ENCODE data around the gene HMGN3.
"Not testable (repeated sequence)": the region's sequence is repeated elsewhere in the genome, so short reads cannot be mapped to it uniquely, and the experiment has no call there.

Gene HMGN3

DNA sequence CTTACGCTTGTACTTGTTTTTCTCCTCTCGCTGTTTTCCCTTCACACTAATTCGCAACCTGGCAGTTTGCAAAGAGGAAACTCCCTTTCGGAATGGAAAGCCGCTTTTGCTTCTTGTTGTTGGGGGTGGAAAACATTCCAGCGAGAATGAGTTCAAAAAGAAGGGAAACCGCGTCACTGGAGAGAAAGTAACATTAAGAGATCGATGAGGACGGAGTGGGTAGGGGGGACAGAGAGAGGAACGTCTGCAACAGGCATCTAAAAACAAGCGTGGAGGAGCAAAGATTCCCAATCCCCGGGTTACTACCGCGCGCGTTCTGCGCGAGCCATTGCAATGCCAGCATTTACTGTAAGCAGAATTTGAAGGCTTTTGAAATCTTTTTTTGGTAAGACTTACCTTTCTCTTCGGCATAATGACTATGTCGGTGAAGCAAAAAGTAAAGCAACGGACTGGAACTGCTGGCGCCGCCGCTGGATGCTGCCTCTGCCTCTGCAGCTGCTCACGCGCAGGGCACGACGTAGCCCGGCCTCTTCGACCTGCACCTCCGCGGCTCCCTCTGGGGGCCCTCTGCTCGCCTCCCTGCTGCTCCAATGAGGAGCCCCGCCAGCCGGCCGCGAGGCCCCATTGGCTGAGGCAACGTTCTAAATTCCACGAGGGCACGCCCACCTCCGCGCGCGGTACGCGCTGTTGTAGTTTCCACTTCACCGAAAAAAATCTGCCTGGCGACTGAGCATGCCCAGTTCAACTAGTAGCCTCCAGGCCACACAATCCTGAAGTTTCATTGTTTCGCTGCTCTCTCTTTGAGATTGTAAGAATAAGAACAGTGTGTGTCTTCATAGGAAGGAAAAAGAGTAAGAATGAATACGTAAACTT is at the start of gene HMGN3:
Gene HMGN3, minus strand, starts transcription at position 533 of the 873 bp plus-strand sequence.
- no peaks in the 10 kb centered on the region for H3K9me3 Mint-ChIP-seq (ENCODE audit: low read depth)
- peak within 1 kb of the TSS; percentile 91 for H3K27ac Mint-ChIP-seq
- H3K4me1 Mint-ChIP-seq (ENCODE audit: low read depth) = peaks cover 31% of the 10 kb centered on the region
- H3K36me3 Mint-ChIP-seq = peaks cover 2% of the 10 kb centered on the region
- H3K4me3 Mint-ChIP-seq = peak within 1 kb of the TSS; percentile 98
- H3K27me3 Mint-ChIP-seq = peaks cover 2% of the 10 kb centered on the region

DNA sequence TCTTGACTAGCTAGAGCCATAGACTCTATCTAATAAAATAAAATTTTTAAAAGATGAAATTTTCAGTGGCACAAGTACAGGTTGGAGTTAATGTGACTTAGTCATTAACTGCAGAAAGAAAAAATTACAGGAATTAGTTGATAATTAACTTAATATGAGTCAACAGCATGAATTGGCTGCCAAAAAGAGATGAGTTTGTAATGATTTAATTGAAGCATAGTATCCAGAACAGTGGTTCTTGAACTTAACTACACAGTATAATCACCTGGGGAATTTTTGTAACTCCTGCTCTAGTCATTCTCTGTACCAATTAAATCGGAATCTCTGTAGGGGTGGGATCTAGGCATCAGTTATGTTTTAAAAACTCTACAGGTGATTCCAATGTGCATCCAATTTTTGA is 46.3 kb upstream of the HMGN3 start:
- Mint-ChIP-seq H3K9me3 (ENCODE audit: low read depth) (peaks cover 16% of the 10 kb centered on the region), H3K27me3 (peaks cover 10% of the 10 kb centered on the region), H3K36me3 (no peaks in the 10 kb centered on the region), H3K27ac (no peak overlapping the region), H3K4me1 (ENCODE audit: low read depth) (no peaks in the 10 kb centered on the region), H3K4me3 (no peak overlapping the region)

DNA sequence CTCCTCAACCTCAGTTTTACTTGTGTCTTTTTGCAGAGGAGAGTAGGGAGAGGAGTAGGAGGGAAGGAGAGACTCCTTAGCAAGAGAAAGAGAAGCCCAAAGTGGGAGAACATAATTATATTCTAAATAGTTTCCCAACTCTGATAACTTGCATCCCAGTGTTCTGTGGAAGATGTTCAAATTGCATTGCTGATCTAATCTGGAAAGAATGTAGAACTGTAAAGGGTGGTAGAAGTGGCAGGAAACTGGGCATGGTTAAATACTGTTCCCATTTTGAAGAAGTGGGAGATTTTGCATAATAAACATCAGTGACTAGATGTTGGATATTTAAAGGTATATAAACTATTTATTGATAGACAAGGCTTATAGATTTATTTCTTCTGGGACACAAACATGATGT is 42.6 kb upstream of the HMGN3 start:
- Mint-ChIP-seq H3K27me3 (peaks cover 6% of the 10 kb centered on the region), H3K27ac (no peak overlapping the region), H3K4me3 (no peak overlapping the region), H3K4me1 (ENCODE audit: low read depth) (no peaks in the 10 kb centered on the region), H3K9me3 (ENCODE audit: low read depth) (peaks cover 16% of the 10 kb centered on the region), H3K36me3 (no peaks in the 10 kb centered on the region)

DNA sequence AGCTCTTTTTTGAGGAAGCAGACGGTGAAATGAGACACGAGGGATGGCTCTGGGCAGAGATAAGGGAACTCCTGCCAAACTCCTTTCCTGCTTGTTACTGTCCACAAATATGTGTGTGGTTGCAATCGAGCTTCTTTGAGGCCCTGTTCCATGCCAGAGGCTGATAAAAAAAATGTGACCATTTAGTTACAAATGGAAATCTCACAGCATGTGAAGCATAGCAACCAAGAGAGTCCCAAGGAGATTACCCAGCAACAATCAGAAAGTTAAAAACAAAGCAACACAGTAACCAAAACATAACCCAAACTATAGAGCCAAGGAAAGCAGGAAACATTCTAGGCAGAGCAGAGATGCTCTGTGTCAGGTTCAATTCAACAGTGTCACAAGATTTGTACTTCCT is 35.4 kb upstream of the HMGN3 start:
- Mint-ChIP-seq H3K9me3 (ENCODE audit: low read depth) (peaks cover 8% of the 10 kb centered on the region), H3K4me3 (no peak overlapping the region), H3K27ac (no peak overlapping the region), H3K27me3 (peaks cover 9% of the 10 kb centered on the region), H3K36me3 (no peaks in the 10 kb centered on the region), H3K4me1 (ENCODE audit: low read depth) (no peaks in the 10 kb centered on the region)

DNA sequence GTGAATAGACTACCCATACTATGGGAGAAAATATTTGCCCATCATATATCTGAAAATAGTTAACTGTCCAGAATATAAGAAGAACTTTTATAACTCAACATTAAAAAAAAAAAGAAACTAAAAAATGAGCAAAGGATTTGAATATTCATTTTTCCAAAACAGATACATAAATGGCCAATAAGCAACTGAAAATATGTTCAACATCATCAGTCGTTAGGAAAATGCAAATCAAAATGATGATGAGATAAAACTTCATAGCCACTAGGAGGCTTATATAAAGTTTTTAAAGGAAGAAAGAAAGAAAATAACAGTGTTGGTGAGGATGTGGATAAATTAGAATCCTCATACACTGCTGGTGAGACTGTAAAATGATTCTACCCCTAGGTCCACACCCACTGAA is 32.6 kb upstream of the HMGN3 start:
- no peak overlapping the region for H3K4me3 Mint-ChIP-seq

DNA sequence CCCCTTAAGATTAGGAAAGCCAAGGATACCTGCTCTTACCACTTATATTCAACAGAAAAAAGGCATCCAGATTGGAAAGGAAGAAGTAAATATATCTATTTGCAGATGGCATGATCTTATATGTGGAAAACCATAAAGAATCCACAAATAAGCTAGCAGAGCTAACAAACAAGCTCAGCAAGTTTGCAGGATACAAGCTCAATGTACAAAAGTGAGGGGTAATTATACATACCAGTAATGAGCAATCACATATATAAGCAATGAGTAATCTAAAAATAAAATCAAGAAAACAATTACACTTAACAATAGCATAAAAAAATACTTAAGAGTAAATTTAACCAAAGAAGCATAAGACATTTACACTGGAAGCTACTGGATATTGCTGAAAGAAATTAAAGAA is 31.6 kb upstream of the HMGN3 start:
- Mint-ChIP-seq H3K27me3 (peaks cover 19% of the 10 kb centered on the region), H3K27ac (no peak overlapping the region), H3K4me3 (no peak overlapping the region), H3K9me3 (ENCODE audit: low read depth) (peaks cover 8% of the 10 kb centered on the region), H3K36me3 (no peaks in the 10 kb centered on the region), H3K4me1 (ENCODE audit: low read depth) (no peaks in the 10 kb centered on the region)

More for the DNA sequence above, 32.6 kb upstream of the HMGN3 start:
- Mint-ChIP-seq H3K27me3 (peaks cover 18% of the 10 kb centered on the region), H3K9me3 (ENCODE audit: low read depth) (peaks cover 8% of the 10 kb centered on the region), H3K27ac (no peak overlapping the region), H3K36me3 (no peaks in the 10 kb centered on the region), H3K4me1 (ENCODE audit: low read depth) (no peaks in the 10 kb centered on the region)

DNA sequence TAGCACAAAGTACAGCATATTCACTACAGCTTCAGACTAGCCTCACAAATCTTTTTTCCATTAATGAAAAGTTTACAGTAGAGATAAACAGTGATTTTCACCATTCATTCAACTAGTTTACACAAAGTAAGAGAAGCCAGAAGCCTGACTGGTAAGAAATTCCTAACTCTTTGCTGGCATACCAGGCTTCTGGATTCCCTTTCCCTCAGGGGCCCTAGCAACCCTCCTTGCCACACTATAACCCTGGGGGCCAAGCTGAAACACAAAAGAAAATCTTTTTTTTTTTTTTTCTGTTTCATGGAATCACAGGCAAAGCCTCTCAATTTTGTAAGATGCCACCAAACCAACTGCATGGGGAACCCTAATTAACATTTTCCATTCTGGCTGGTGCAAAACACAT is 28.9 kb upstream of the HMGN3 start:
- H3K27me3 Mint-ChIP-seq = peaks cover 14% of the 10 kb centered on the region
- no peak overlapping the region for H3K4me3 Mint-ChIP-seq
- no peaks in the 10 kb centered on the region for H3K4me1 Mint-ChIP-seq (ENCODE audit: low read depth)
- peaks cover 8% of the 10 kb centered on the region for H3K9me3 Mint-ChIP-seq (ENCODE audit: low read depth)
- H3K27ac Mint-ChIP-seq = no peak overlapping the region
- peaks cover 4% of the 10 kb centered on the region for H3K36me3 Mint-ChIP-seq

DNA sequence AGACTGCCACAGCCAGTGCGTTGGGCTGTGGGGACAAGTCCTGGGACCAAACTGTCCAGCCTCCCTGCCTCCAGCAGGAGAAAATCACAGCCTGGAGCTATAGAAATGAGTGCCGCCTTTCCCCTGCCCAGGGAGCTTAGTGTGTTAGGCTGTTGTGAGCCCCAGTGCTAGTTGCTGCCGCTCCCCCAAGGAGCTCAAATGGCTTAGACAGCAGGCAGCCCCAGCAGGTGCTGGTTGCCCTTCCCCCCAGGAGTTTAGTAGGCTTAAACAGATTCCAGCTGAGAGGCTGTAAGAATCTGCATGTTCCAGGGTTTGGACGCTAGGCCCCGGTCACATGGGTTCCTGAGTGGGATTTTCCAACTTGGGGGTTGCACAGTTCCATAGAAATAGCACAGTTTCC is 27.2 kb upstream of the HMGN3 start:
- Mint-ChIP-seq H3K27ac (no peak overlapping the region), H3K36me3 (peaks cover 7% of the 10 kb centered on the region), H3K9me3 (ENCODE audit: low read depth) (no peaks in the 10 kb centered on the region), H3K27me3 (peaks cover 14% of the 10 kb centered on the region), H3K4me3 (no peak overlapping the region), H3K4me1 (ENCODE audit: low read depth) (no peaks in the 10 kb centered on the region)

DNA sequence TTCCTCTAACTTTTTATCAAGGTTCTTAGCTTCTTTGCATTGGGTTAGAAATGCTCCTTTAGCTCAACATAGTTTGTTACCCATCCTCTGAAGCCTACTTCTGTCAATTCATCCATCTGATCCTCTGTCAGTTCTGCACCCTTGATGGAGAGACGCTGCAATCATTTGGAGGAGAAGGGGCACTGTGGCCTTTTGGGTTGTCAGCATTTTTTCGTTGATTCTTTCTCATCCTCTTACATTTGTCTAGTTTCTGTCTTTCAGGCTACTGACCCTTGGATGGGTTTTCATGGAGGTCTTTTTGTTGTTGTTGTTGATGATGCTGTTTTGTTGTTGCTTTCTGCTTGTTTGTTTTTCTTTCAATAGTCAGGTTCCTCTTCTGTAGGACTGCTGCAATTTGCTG is 26.3 kb upstream of the HMGN3 start:
- no peaks in the 10 kb centered on the region for H3K9me3 Mint-ChIP-seq (ENCODE audit: low read depth)
- H3K4me3 Mint-ChIP-seq = no peak overlapping the region
- peaks cover 10% of the 10 kb centered on the region for H3K36me3 Mint-ChIP-seq
- H3K4me1 Mint-ChIP-seq (ENCODE audit: low read depth) = no peaks in the 10 kb centered on the region
- no peak overlapping the region for H3K27ac Mint-ChIP-seq
- peaks cover 14% of the 10 kb centered on the region for H3K27me3 Mint-ChIP-seq

DNA sequence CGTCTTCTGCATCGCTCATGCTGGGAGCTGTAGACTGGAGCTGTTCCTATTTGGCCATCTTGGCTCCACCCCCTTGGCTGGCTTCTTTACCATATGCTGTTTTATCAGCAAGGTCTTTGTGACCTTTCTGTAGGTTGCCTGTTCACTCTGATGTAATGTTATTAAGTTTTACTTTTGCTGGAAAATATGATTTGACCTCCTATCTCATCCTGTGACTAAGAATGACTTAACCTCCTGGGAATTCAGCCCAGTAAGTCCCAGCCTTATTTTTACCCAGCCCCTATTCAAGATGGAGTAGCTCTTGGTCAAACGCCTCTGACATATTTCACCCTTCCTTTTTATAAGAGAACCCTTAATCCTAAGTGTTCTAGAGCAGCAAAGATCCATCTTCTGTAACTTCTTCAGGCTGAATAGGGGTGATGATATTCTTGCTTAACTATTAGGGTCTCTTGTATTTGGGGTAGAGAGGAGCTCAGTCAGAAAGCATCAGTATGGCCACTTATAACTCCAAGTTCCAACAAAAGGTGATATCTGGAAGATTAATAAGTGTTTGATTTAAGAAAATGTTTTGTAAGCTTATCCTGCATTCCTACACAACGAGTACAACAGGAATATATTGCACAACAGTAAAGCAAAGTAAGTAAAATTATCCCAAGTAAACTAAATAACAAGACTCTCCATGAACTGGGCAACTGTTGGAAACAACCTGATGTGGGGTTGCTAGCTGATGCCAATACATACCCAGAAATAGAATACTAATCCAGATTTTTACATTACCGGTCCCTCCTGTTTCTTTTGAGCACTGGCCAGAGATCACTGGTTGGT is 23.1 kb upstream of the HMGN3 start:
- H3K4me3 Mint-ChIP-seq = no peak overlapping the region
- no peaks in the 10 kb centered on the region for H3K9me3 Mint-ChIP-seq (ENCODE audit: low read depth)
- peaks cover 6% of the 10 kb centered on the region for H3K27me3 Mint-ChIP-seq
- no peak overlapping the region for H3K27ac Mint-ChIP-seq
- peaks cover 10% of the 10 kb centered on the region for H3K36me3 Mint-ChIP-seq
- no peaks in the 10 kb centered on the region for H3K4me1 Mint-ChIP-seq (ENCODE audit: low read depth)

DNA sequence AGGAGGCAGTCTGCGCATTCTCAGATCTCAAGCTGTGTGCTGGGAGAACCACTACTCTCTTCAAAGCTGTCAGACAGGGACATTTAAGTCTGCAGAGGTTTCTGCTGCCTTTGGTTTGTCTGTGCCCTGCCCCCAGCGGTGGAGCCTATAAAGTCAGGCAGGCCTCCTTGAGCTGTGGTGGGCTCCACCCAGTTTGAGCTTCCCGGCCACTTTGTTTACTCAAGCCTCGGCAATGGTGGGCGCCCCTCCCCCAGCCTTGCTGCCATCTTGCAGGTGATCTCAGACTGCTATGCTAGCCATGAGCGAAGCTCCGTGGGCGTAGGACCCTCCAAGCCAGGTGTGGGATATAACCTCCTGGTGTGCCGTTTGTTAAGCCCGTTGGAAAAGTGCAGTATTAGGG is 22.3 kb upstream of the HMGN3 start:
- not testable (repeated sequence) for H3K27ac Mint-ChIP-seq; H3K4me3 Mint-ChIP-seq; H3K4me1 Mint-ChIP-seq (ENCODE audit: low read depth); H3K9me3 Mint-ChIP-seq (ENCODE audit: low read depth); H3K27me3 Mint-ChIP-seq; H3K36me3 Mint-ChIP-seq

DNA sequence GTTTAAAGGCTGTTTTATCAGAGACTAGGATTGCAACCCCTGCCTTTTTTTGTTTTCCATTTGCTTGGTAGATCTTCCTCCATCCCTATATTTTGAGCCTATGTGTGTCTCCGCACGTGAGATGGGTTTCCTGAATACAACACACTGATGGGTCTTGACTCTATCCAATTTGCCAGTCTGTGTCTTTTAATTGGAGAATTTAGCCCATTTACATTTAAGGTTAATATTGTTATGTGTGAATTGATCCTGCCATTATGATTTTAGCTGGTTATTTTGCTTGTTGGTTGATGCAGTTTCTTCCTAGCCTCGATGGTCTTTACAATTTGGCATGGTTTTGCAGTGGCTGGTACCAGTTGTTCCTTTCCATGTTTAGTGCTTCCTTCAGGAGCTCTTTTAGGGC is 20.6 kb upstream of the HMGN3 start:
- not testable (repeated sequence) for H3K36me3 Mint-ChIP-seq; H3K4me1 Mint-ChIP-seq (ENCODE audit: low read depth); H3K9me3 Mint-ChIP-seq (ENCODE audit: low read depth); H3K4me3 Mint-ChIP-seq; H3K27me3 Mint-ChIP-seq; H3K27ac Mint-ChIP-seq

DNA sequence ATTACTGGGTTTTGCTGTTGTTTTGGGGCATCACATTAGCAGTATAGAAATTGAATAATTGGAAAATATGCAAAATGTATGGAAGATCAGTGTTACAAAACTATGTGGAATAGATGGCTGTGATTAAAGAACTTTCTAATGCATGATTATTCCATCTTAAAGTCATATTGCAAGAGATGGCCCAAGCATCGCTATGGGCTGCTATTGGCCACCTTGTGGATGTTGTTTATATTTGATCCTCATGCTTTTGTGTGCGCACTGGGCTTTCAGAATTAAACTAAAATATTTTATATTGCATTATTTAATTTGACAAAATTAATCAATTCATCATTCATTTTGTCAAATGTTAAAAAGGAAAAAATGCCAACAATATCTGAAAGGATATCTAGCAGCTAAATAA is 16.1 kb upstream of the HMGN3 start:
- no peaks in the 10 kb centered on the region for H3K27me3 Mint-ChIP-seq
- H3K4me1 Mint-ChIP-seq (ENCODE audit: low read depth) = no peaks in the 10 kb centered on the region
- no peaks in the 10 kb centered on the region for H3K9me3 Mint-ChIP-seq (ENCODE audit: low read depth)
- H3K4me3 Mint-ChIP-seq = no peak overlapping the region
- no peaks in the 10 kb centered on the region for H3K36me3 Mint-ChIP-seq
- H3K27ac Mint-ChIP-seq = no peak overlapping the region

DNA sequence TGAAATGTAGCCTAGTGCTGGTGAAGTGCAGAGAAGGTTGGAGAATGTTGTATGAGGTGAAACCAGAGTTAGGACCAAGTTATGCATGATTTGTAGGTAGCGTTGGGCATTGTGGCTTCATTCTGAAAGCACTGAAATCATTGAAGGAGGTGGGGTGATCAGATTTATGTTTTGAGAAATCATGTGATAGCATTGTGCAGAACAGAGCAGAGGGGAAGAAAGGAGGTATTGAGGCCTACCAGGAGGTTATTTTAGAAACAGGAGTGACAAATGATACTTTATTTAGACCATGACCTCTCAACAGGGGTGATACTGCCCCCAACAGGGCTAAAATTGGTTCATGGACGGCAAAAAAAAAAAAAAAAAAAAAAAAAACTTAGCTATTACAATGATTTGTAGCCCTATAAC is 15.6 kb upstream of the HMGN3 start:
- Mint-ChIP-seq H3K27ac (no peak overlapping the region), H3K4me1 (ENCODE audit: low read depth) (no peaks in the 10 kb centered on the region), H3K27me3 (no peaks in the 10 kb centered on the region), H3K9me3 (ENCODE audit: low read depth) (no peaks in the 10 kb centered on the region), H3K36me3 (no peaks in the 10 kb centered on the region), H3K4me3 (no peak overlapping the region)

DNA sequence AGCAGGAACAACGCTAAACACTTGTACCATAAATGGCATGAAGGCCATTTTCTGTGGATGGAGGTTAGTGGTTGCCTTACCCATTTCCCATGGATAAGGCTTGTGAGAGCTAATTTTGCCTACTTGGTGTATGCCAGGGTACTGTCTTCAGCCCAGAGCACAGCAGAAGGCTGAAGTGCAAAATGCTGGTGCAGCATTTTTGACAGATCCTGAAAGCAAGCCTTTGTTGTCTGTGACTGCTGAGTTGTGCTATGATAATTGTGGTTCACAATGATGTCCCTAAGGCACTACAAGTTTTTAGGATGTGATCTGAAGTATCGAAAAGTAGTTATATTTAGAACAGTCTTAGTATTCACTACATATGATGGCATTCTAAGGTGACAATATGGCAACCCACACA is 14.7 kb upstream of the HMGN3 start:
- Mint-ChIP-seq H3K27ac (no peak overlapping the region), H3K27me3 (no peaks in the 10 kb centered on the region), H3K4me3 (no peak overlapping the region)

More for the DNA sequence above, 14.7 kb upstream of the HMGN3 start:
- H3K9me3 Mint-ChIP-seq (ENCODE audit: low read depth) = no peaks in the 10 kb centered on the region
- H3K36me3 Mint-ChIP-seq = no peaks in the 10 kb centered on the region
- no peaks in the 10 kb centered on the region for H3K4me1 Mint-ChIP-seq (ENCODE audit: low read depth)
